HEK293 (cell line): ENCODE measurements around the gene ARPIN.
"Not testable (repeated sequence)": the region's sequence is repeated elsewhere in the genome, so short reads cannot be mapped to it uniquely, and the experiment has no call there.

Source experiments
- CTCF ChIA-PET: fragments of 350-600 bp; formaldehyde crosslinking; extraction: SDS; loops from one replicate; lab custom pipeline; 2021; ENCODE audit warnings: antibody characterized with exemption; lab: Yijun Ruan, JAX
- POLR2A ChIA-PET: fragments of 300-600 bp; formaldehyde crosslinking; extraction: SDS; loops from one replicate; lab custom pipeline; 2020; ENCODE audit warnings: antibody characterized with exemption, inconsistent platforms; lab: Yijun Ruan, JAX
- H3K27ac ChIP-seq: fragments of 200-500 bp; sonication (Bioruptor generic); 2 replicates; pipeline ENCODE4 v1.5.1; 2014; ENCODE audit warnings: low read depth, low read length, control low read depth, inconsistent platforms; ENCODE audit errors: extremely low read depth
- H3K36me3 ChIP-seq, 2 experiments: fragments of 200-500 bp in 1 of 2; sonication (Bioruptor generic) in 1 of 2; 1 replicate in 1 of 2; 2 replicates in 1 of 2; pipeline ENCODE4 v1.5.1; 2014 to 2017; ENCODE audit warnings: inconsistent platforms in 2 of 2, low read length in 2 of 2; ENCODE audit not compliant: control insufficient read depth in 2 of 2, insufficient read depth in 1 of 2
- H3K4me1 ChIP-seq: fragments of 200-500 bp; sonication (Bioruptor generic); 2 replicates; pipeline ENCODE4 v1.5.1; 2014; ENCODE audit warnings: mild to moderate bottlenecking, low read length, inconsistent platforms; ENCODE audit not compliant: control insufficient read depth, insufficient read depth
- H3K4me3 ChIP-seq: 2 replicates; pipeline ENCODE4 v1.5.1; 2011; ENCODE audit warnings: low read depth, mild to moderate bottlenecking, control low read depth, low read length, moderate library complexity
- H3K9me3 ChIP-seq: fragments of 200-500 bp; sonication (Bioruptor generic); 2 replicates; pipeline ENCODE4 v1.5.1; 2014; ENCODE audit warnings: low read depth, low read length, inconsistent platforms; ENCODE audit not compliant: control insufficient read depth, insufficient read depth
- GLIS1 ChIP-seq: fragments of 450-650 bp; formaldehyde crosslinking; IDR thresholded peaks from 2 replicates; pipeline ENCODE4 v1.5.1; 2016; ENCODE audit warnings: missing biosample characterization, missing genetic modification characterization
- SCRT2 ChIP-seq: fragments of 450-650 bp; formaldehyde crosslinking; IDR thresholded peaks from 2 replicates; pipeline ENCODE4 v1.5.1; 2016; ENCODE audit warnings: missing biosample characterization, missing genetic modification characterization
- ZIC2 ChIP-seq: fragments of 450-650 bp; formaldehyde crosslinking; IDR thresholded peaks from 2 replicates; pipeline ENCODE4 v1.5.1; 2016; ENCODE audit warnings: missing biosample characterization, missing genetic modification characterization
- ZNF274 ChIP-seq, 2 experiments: fragments of 200-500 bp in 1 of 2; fragments of 450-650 bp in 1 of 2; sonication (Bioruptor generic) in 1 of 2; formaldehyde crosslinking in 1 of 2; IDR thresholded peaks; 2 replicates each; pipeline versions ENCODE4 v1.5.1 to v1.6.1; 2014 to 2016; ENCODE audit warnings: borderline replicate concordance in 1 of 2, inconsistent platforms in 1 of 2, low read length in 1 of 2, missing biosample characterization in 1 of 2, missing genetic modification characterization in 1 of 2
- ZNF311 ChIP-seq: fragments of 450-650 bp; formaldehyde crosslinking; IDR thresholded peaks from 2 replicates; pipeline ENCODE4 v1.5.1; 2017; ENCODE audit warnings: missing biosample characterization, missing genetic modification characterization, borderline replicate concordance
- ZNF341 ChIP-seq: fragments of 450-650 bp; formaldehyde crosslinking; IDR thresholded peaks from 2 replicates; pipeline ENCODE4; 2016; ENCODE audit warnings: low read depth, missing biosample characterization, missing genetic modification characterization
- ZNF354C ChIP-seq: fragments of 450-650 bp; formaldehyde crosslinking; IDR thresholded peaks from 2 replicates; pipeline ENCODE4 v1.5.1; 2016; ENCODE audit warnings: missing biosample characterization, missing genetic modification characterization, low read depth, borderline replicate concordance
- ZNF514 ChIP-seq: fragments of 450-650 bp; formaldehyde crosslinking; IDR thresholded peaks from 2 replicates; pipeline ENCODE4 v1.5.1; 2016; ENCODE audit warnings: missing biosample characterization, missing genetic modification characterization
- ZNF600 ChIP-seq: fragments of 450-650 bp; formaldehyde crosslinking; IDR thresholded peaks from 2 replicates; pipeline ENCODE4 v1.5.1; 2016; ENCODE audit warnings: missing biosample characterization, missing genetic modification characterization
- TF ChIP-seq, protein P1 (sequence below): fragments of 450-650 bp; formaldehyde crosslinking; IDR thresholded peaks from 2 replicates; pipeline ENCODE4 v1.5.1; 2016; ENCODE audit warnings: missing biosample characterization, missing genetic modification characterization
- TF ChIP-seq, protein P2 (sequence below): fragments of 450-650 bp; formaldehyde crosslinking; IDR thresholded peaks from 2 replicates; pipeline ENCODE4 v1.5.1; 2016; ENCODE audit warnings: missing biosample characterization, missing genetic modification characterization
- TF ChIP-seq, protein P3 (sequence below): fragments of 450-650 bp; formaldehyde crosslinking; IDR thresholded peaks from 2 replicates; pipeline ENCODE4 v1.5.1; 2016; ENCODE audit warnings: missing biosample characterization, missing genetic modification characterization

Gene ARPIN

DNA sequence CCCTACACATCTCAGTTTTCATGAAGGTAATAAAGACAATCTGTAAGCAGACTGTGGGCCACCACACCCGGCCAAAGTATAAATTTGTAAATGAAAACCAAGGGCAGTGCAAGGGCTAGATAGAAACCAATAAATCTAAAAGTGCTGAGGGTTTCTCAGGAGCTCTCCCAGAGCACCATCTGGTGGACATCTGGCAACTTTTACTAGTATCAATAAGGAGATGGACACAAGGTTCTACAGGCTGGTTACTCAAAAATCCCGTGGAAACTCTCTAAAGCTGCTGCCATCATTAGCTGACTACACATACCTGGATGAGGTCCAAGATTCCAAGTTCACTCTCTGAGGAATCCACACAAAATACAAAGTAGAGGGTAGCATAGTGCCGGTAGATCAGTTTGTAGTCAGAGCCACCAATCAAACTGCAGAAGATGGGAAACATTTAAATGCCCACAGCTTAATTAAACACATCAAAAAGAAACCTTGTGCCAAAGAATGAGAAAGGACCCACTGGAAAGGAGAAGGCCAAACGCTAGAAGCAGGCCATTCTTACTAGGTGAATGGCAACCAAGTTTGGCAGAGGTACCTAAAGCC lies 24.4 kb downstream of the ARPIN start (continued):
- no peak for TF ChIP-seq ZNF311 (tag by site-specific recombination)
- TF ChIP-seq, all 188 proteins: peak for 2

DNA sequence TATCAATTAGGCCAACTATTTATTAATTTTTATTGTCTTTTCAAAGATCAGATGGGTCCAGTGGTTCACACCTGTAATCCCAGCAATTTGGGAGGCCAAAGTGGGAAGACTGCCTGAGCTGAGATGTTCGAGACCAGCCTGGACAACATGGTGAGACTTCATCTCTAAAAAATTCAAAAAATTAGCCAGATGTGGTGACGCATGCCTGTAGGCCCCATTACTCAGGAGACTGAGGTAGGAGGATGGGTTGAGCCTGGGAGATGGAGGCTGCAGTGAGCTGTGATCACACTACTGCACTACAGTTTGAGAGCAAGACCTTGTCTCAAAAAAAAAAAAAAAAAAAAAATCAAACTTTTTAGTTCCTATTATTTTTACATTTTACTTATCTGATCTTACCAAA lies 27.1 kb downstream of the ARPIN start:
- Histone ChIP-seq H3K27ac (no peak overlapping the region), H3K9me3 (no peaks in the 10 kb centered on the region), H3K4me1 (no peaks in the 10 kb centered on the region), H3K4me3 (no peak overlapping the region), H3K36me3 (peaks cover 71 to 76% of the 10 kb centered on the region in 2 experiments)
- ChIA-PET POLR2A (no interaction called here), CTCF (interaction anchor here (0.5 to 10.2 kb wide), 3 partner anchors 10 to 130 kb away, joined by 3 to 145 read pairs (median 8); no protein-coding TSS in a partner anchor)
- TF ChIP-seq ZNF341 (tag by site-specific recombination), result no peak

DNA sequence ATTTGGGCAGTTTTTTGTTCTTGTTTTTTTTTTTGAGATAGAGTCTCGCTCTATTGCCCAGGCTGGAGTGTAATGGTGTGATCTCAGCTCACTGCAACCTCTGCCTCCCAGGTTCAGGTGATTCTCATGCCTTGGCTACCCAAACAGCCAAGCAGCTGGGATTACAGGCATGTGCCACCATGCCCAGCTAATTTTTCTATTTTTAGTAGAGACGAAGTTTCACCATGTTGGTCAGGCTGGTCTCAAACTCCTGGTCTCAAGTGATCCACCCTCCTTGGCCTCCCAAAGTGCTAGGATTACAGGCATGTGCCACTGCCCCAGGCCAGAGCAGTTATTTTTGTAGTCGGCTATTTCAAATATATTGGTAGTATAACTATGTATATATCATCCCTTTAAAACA lies 27.6 kb downstream of the ARPIN start:
- POLR2A ChIA-PET, H3K4me3 ChIP-seq: not testable (repeated sequence)

DNA sequence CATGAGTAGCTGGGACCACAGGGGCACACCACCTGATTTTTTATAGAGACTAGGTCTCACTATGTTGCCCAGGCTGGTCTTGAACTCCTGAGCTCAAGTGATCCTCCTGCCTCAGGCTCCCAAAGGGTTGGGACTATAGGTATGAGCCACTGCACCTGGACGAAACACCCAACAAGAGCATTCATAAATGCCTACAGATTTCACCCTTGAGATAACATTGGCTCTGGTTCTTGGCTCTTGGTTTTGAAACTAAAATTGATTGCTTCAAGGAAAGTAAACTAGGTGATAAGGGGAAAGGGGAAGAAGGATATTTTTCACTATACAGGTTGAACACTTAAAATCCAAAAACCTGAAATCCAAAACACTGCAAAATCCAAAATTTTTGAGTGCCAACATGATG lies 29.2 kb downstream of the ARPIN start:
- POLR2A ChIA-PET, result interaction anchor here (1.0 kb wide), 1 partner anchor 10 kb away, joined by 3 read pairs; the partner anchor contains the start of gene AP3S2
- TF ChIP-seq ZNF514 (tag by site-specific recombination), result no peak
- no peak for TF ChIP-seq GLIS1
- TF ChIP-seq ZNF274 (IDR thresholded peaks at IDR 0.05; ENCODE audit: low read length), result no peak
- no peak for TF ChIP-seq ZNF274 (tag by site-specific recombination; IDR thresholded peaks at IDR 0.05; ENCODE audit: borderline replicate concordance)
- TF ChIP-seq, protein P1, sequence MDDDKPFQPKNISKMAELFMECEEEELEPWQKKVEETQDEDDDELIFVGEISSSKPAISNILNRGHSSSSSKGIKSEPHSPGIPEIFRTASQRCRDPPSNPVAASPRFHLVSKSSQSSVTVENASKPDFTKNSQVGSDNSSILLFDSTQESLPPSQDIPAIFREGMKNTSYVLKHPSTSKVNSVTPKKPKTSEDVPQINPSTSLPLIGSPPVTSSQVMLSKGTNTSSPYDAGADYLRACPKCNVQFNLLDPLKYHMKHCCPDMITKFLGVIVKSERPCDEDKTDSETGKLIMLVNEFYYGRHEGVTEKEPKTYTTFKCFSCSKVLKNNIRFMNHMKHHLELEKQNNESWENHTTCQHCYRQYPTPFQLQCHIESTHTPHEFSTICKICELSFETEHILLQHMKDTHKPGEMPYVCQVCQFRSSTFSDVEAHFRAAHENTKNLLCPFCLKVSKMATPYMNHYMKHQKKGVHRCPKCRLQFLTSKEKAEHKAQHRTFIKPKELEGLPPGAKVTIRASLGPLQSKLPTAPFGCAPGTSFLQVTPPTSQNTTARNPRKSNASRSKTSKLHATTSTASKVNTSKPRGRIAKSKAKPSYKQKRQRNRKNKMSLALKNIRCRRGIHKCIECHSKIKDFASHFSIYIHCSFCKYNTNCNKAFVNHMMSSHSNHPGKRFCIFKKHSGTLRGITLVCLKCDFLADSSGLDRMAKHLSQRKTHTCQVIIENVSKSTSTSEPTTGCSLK (tag by site-specific recombination), result no peak
- no peak for TF ChIP-seq ZNF600
- no peak overlapping the region for H3K27ac ChIP-seq
- no peak overlapping the region for H3K4me3 ChIP-seq
- no peaks in the 10 kb centered on the region for H3K4me1 ChIP-seq
- no peaks in the 10 kb centered on the region for H3K9me3 ChIP-seq
- CTCF ChIA-PET, result interaction anchor here (0.7 to 1.3 kb wide), 2 partner anchors 122 to 145 kb away, joined by 3 to 9 read pairs; no protein-coding TSS in a partner anchor
- H3K36me3 ChIP-seq, result peaks cover 73 to 83% of the 10 kb centered on the region in 2 experiments

More for the DNA sequence above, 27.6 kb downstream of the ARPIN start:
- not testable (repeated sequence) for H3K27ac ChIP-seq, H3K4me1 ChIP-seq, H3K9me3 ChIP-seq
- H3K36me3 ChIP-seq, result peaks cover 71 to 79% of the 10 kb centered on the region in 2 experiments
- CTCF ChIA-PET, result interaction anchor here (1.8 to 10.2 kb wide), 2 partner anchors 9 to 124 kb away, joined by 8 to 145 read pairs; no protein-coding TSS in a partner anchor

DNA sequence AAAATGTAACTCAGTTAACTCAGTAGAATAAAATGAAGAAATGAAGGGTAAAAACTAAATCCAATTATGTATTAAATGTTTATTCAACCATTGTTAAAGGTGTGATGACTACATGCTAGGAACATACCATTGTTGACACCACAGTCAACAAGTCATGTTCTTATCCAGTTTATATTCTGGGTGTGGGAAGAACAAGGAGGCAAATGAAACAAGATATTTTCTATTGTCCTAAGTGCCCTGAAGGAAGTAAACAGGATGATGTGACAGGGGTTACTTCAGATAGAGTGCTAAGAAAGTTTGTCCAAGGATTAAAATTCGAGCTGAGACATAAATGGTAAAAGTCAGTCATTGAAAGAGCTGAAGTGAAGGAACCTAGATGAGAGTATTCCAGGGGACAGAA lies 32.0 kb downstream of the ARPIN start:
- peaks cover 73 to 82% of the 10 kb centered on the region in 2 experiments for H3K36me3 ChIP-seq
- H3K4me3 ChIP-seq, result no peak overlapping the region
- no peak overlapping the region for H3K27ac ChIP-seq
- H3K4me1 ChIP-seq, result no peaks in the 10 kb centered on the region
- POLR2A ChIA-PET, result no interaction called here
- TF ChIP-seq ZNF354C (tag by site-specific recombination), result no peak
- TF ChIP-seq, protein P2, sequence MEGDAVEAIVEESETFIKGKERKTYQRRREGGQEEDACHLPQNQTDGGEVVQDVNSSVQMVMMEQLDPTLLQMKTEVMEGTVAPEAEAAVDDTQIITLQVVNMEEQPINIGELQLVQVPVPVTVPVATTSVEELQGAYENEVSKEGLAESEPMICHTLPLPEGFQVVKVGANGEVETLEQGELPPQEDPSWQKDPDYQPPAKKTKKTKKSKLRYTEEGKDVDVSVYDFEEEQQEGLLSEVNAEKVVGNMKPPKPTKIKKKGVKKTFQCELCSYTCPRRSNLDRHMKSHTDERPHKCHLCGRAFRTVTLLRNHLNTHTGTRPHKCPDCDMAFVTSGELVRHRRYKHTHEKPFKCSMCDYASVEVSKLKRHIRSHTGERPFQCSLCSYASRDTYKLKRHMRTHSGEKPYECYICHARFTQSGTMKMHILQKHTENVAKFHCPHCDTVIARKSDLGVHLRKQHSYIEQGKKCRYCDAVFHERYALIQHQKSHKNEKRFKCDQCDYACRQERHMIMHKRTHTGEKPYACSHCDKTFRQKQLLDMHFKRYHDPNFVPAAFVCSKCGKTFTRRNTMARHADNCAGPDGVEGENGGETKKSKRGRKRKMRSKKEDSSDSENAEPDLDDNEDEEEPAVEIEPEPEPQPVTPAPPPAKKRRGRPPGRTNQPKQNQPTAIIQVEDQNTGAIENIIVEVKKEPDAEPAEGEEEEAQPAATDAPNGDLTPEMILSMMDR (tag by site-specific recombination), result no peak
- peak; percentile 49; the same call in 1 of the 2 replicates for TF ChIP-seq SCRT2 (tag by site-specific recombination)
- no peak for TF ChIP-seq ZIC2 (tag by site-specific recombination)
- TF ChIP-seq, protein P3, sequence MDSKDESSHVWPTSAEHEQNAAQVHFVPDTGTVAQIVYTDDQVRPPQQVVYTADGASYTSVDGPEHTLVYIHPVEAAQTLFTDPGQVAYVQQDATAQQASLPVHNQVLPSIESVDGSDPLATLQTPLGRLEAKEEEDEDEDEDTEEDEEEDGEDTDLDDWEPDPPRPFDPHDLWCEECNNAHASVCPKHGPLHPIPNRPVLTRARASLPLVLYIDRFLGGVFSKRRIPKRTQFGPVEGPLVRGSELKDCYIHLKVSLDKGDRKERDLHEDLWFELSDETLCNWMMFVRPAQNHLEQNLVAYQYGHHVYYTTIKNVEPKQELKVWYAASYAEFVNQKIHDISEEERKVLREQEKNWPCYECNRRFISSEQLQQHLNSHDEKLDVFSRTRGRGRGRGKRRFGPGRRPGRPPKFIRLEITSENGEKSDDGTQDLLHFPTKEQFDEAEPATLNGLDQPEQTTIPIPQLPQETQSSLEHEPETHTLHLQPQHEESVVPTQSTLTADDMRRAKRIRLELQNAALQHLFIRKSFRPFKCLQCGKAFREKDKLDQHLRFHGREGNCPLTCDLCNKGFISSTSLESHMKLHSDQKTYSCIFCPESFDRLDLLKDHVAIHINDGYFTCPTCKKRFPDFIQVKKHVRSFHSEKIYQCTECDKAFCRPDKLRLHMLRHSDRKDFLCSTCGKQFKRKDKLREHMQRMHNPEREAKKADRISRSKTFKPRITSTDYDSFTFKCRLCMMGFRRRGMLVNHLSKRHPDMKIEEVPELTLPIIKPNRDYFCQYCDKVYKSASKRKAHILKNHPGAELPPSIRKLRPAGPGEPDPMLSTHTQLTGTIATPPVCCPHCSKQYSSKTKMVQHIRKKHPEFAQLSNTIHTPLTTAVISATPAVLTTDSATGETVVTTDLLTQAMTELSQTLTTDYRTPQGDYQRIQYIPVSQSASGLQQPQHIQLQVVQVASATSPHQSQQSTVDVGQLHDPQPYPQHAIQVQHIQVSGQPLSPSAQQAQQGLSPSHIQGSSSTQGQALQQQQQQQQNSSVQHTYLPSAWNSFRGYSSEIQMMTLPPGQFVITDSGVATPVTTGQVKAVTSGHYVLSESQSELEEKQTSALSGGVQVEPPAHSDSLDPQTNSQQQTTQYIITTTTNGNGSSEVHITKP (tag by site-specific recombination), result peak; percentile 52
- TF ChIP-seq, all 188 proteins: peak for 2
- no peaks in the 10 kb centered on the region for H3K9me3 ChIP-seq
- CTCF ChIA-PET, result no interaction called here
